ENCODE results near the gene FHIT.

The FHIT gene

GRCh38 chr3:60402931-60403330 is 848.3 kb downstream of the FHIT start:
- no peaks in the 10 kb centered on the region for H3K9me3 ChIP-seq
- TF ChIP-seq, protein P1, sequence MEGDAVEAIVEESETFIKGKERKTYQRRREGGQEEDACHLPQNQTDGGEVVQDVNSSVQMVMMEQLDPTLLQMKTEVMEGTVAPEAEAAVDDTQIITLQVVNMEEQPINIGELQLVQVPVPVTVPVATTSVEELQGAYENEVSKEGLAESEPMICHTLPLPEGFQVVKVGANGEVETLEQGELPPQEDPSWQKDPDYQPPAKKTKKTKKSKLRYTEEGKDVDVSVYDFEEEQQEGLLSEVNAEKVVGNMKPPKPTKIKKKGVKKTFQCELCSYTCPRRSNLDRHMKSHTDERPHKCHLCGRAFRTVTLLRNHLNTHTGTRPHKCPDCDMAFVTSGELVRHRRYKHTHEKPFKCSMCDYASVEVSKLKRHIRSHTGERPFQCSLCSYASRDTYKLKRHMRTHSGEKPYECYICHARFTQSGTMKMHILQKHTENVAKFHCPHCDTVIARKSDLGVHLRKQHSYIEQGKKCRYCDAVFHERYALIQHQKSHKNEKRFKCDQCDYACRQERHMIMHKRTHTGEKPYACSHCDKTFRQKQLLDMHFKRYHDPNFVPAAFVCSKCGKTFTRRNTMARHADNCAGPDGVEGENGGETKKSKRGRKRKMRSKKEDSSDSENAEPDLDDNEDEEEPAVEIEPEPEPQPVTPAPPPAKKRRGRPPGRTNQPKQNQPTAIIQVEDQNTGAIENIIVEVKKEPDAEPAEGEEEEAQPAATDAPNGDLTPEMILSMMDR (IDR thresholded peaks at IDR 0.05; ENCODE audit: low read depth, low read length) = no peak

GRCh38 chr3:60399861-60400845 is 851.1 kb downstream of the FHIT start:
- Histone ChIP-seq H3K36me3 (no peaks in the 10 kb centered on the region), H3K4me3 (ENCODE audit: low read depth, low read length) (no peak overlapping the region), H3K4me1 (no peaks in the 10 kb centered on the region), H3K9me3 (no peaks in the 10 kb centered on the region), H3K27me3 (no peaks in the 10 kb centered on the region)
- TF ChIP-seq, protein P1 (IDR thresholded peaks at IDR 0.05; ENCODE audit: low read depth, low read length) = no peak
- no peak for DNase-seq

More at GRCh38 chr3:60402931-60403330, 848.3 kb downstream of the FHIT start:
- DNase-seq = no peak
- no peak overlapping the region for H3K4me3 ChIP-seq (ENCODE audit: low read depth, low read length)
- no peaks in the 10 kb centered on the region for H3K27me3 ChIP-seq
- H3K4me1 ChIP-seq = no peaks in the 10 kb centered on the region
- no peaks in the 10 kb centered on the region for H3K36me3 ChIP-seq

- H3K4me3 ChIP-seq (ENCODE audit: low read depth, low read length) = no peak overlapping the region
- no peaks in the 10 kb centered on the region for H3K4me1 ChIP-seq
- DNase-seq = no peak
- TF ChIP-seq, protein P1 (IDR thresholded peaks at IDR 0.05; ENCODE audit: low read depth, low read length) = no peak
- H3K9me3 ChIP-seq = no peaks in the 10 kb centered on the region
- H3K27me3 ChIP-seq = no peaks in the 10 kb centered on the region
- no peaks in the 10 kb centered on the region for H3K36me3 ChIP-seq
Observed at GRCh38 chr3:60399292-60399691, 852.0 kb downstream of the FHIT start.

- Histone ChIP-seq H3K4me1 (no peaks in the 10 kb centered on the region), H3K9me3 (no peaks in the 10 kb centered on the region), H3K27me3 (no peaks in the 10 kb centered on the region), H3K4me3 (ENCODE audit: low read depth, low read length) (no peak overlapping the region), H3K36me3 (no peaks in the 10 kb centered on the region)
- DNase-seq = no peak
- TF ChIP-seq, protein P1 (IDR thresholded peaks at IDR 0.05; ENCODE audit: low read depth, low read length) = no peak
Observed at GRCh38 chr3:60395173-60395762, 856.0 kb downstream of the FHIT start.

- no peaks in the 10 kb centered on the region for H3K9me3 ChIP-seq
- no peak for DNase-seq
- H3K4me3 ChIP-seq (ENCODE audit: low read depth, low read length) = no peak overlapping the region
- H3K27me3 ChIP-seq = no peaks in the 10 kb centered on the region
- no peaks in the 10 kb centered on the region for H3K4me1 ChIP-seq
- TF ChIP-seq, protein P1 (IDR thresholded peaks at IDR 0.05; ENCODE audit: low read depth, low read length) = no peak
- H3K36me3 ChIP-seq = no peaks in the 10 kb centered on the region
Observed at GRCh38 chr3:60393946-60394345, 857.3 kb downstream of the FHIT start.

DNA sequence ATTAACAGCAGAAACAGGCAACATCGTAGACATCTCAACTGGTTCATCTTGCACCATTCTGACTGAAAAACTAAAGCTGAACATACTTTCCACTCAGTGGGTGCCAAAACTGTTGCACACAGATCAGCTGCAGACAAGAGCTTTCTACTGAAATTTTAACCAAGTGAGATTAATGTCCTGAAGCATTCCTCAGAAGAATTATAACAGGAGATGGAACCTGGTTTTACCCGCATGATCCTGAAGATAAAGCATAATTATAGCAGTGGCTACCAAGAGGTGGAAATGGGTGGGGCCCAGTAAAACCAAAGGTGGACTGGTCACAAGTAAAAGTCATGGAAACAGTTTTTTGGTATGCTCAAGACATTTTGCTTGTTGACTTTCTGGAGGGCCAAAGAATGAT is 858.8 kb downstream of the FHIT start:
- TF ChIP-seq, protein P1 (IDR thresholded peaks at IDR 0.05; ENCODE audit: low read depth, low read length) = no peak
- no peak for DNase-seq
- Histone ChIP-seq H3K9me3 (no peaks in the 10 kb centered on the region), H3K4me1 (no peaks in the 10 kb centered on the region), H3K4me3 (ENCODE audit: low read depth, low read length) (no peak overlapping the region), H3K36me3 (no peaks in the 10 kb centered on the region), H3K27me3 (no peaks in the 10 kb centered on the region)
